Loucy (cell line): ENCODE results near the gene ROPN1B.
"Not testable (repeated sequence)": the region's sequence is repeated elsewhere in the genome, so short reads cannot be mapped to it uniquely, and the experiment has no call there.

Source experiments
- H2AFZ ChIP-seq: fragments of 200-600 bp; sonication (generic); 2 replicates; pipeline ENCODE4 v1.6.0; 2016; ENCODE audit warnings: antibody characterized with exemption, mild to moderate bottlenecking, low read length, moderate library complexity
- H3F3A ChIP-seq: fragments of 200-600 bp; 2 replicates; pipeline ENCODE4 v1.6.0; 2016; ENCODE audit warnings: antibody characterized with exemption, low read depth, mild to moderate bottlenecking
- H3K27me3 ChIP-seq: fragments of 200-600 bp; sonication (generic); 2 replicates; pipeline ENCODE4 v1.6.1; 2014; ENCODE audit warnings: low read length, mild to moderate bottlenecking; ENCODE audit not compliant: insufficient read depth, poor library complexity, severe bottlenecking
- H3K36me3 ChIP-seq: fragments of 200-600 bp; sonication (generic); 2 replicates; pipeline ENCODE4 v1.6.1; 2016; ENCODE audit warnings: low read length; ENCODE audit not compliant: insufficient read depth
- H3K4me1 ChIP-seq: fragments of 200-600 bp; sonication (generic); 2 replicates; pipeline ENCODE4 v1.5.1; 2014; ENCODE audit warnings: low read length, mild to moderate bottlenecking; ENCODE audit not compliant: insufficient read depth, poor library complexity, severe bottlenecking
- H3K4me2 ChIP-seq: fragments of 200-600 bp; sonication (generic); 2 replicates; pipeline ENCODE4 v1.6.0; 2014; ENCODE audit warnings: antibody characterized with exemption, low read length, low read depth, mild to moderate bottlenecking; ENCODE audit not compliant: poor library complexity, severe bottlenecking
- H3K4me3 ChIP-seq: fragments of 200-600 bp; sonication (generic); 2 replicates; pipeline ENCODE4 v1.5.1; 2014; ENCODE audit warnings: low read length, mild to moderate bottlenecking, mixed read lengths; ENCODE audit not compliant: poor library complexity, severe bottlenecking
- H3K79me2 ChIP-seq: fragments of 200-600 bp; sonication (generic); 2 replicates; pipeline ENCODE4 v1.6.1; 2014; ENCODE audit warnings: low read length; ENCODE audit not compliant: insufficient read depth
- H3K9ac ChIP-seq: fragments of 200-600 bp; sonication (generic); 2 replicates; pipeline ENCODE4 v1.6.0; 2014; ENCODE audit warnings: mild to moderate bottlenecking, low read depth, low read length, moderate library complexity; ENCODE audit not compliant: poor library complexity, severe bottlenecking
- H3K9me2 ChIP-seq: fragments of 200-600 bp; sonication (generic); replicated peaks from 2 replicates; pipeline ENCODE4 v1.6.1; 2016; ENCODE audit warnings: low read depth, low read length, mixed read lengths
- H3K9me3 ChIP-seq: fragments of 200-600 bp; sonication (generic); 2 replicates; pipeline ENCODE4 v1.6.1; 2014; ENCODE audit warnings: mild to moderate bottlenecking, antibody characterized with exemption, low read length, low read depth; ENCODE audit not compliant: insufficient read depth
- H4K20me1 ChIP-seq: fragments of 200-600 bp; sonication (generic); 2 replicates; pipeline ENCODE4 v1.6.0; 2014; ENCODE audit warnings: antibody characterized with exemption, low read length, mild to moderate bottlenecking; ENCODE audit not compliant: insufficient read depth, poor library complexity, severe bottlenecking
- EZH2phosphoT487 ChIP-seq: fragments of 200-600 bp; IDR thresholded peaks from 2 replicates; pipeline ENCODE4 v1.6.1; 2018; ENCODE audit warnings: antibody characterized with exemption, mild to moderate bottlenecking, moderate library complexity, borderline replicate concordance
- TF ChIP-seq, protein P1 (sequence below): fragments of 200-600 bp; sonication (generic); conservative IDR thresholded peaks from 2 replicates; pipeline ENCODE4 v1.5.1; 2014; ENCODE audit warnings: mild to moderate bottlenecking, antibody characterized with exemption, low read length

ROPN1B gene

GRCh38 chr3:125960066-125960424 lies 8.9 kb upstream of the ROPN1B start:
- no peaks in the 10 kb centered on the region for H3K4me1 ChIP-seq
- no peak overlapping the region for H3K9ac ChIP-seq
- H3F3A ChIP-seq: no peaks in the 10 kb centered on the region
- no peaks in the 10 kb centered on the region for H3K9me2 ChIP-seq
- H3K27me3 ChIP-seq: no peaks in the 10 kb centered on the region
- H3K9me3 ChIP-seq: no peaks in the 10 kb centered on the region
- no peak overlapping the region for H3K4me3 ChIP-seq
- TF ChIP-seq EZH2phosphoT487: no peak
- TF ChIP-seq, protein P1, sequence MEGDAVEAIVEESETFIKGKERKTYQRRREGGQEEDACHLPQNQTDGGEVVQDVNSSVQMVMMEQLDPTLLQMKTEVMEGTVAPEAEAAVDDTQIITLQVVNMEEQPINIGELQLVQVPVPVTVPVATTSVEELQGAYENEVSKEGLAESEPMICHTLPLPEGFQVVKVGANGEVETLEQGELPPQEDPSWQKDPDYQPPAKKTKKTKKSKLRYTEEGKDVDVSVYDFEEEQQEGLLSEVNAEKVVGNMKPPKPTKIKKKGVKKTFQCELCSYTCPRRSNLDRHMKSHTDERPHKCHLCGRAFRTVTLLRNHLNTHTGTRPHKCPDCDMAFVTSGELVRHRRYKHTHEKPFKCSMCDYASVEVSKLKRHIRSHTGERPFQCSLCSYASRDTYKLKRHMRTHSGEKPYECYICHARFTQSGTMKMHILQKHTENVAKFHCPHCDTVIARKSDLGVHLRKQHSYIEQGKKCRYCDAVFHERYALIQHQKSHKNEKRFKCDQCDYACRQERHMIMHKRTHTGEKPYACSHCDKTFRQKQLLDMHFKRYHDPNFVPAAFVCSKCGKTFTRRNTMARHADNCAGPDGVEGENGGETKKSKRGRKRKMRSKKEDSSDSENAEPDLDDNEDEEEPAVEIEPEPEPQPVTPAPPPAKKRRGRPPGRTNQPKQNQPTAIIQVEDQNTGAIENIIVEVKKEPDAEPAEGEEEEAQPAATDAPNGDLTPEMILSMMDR: no peak
- H3K4me2 ChIP-seq: no peak overlapping the region
- H4K20me1 ChIP-seq: no peaks in the 10 kb centered on the region
- no peak overlapping the region for H2AFZ ChIP-seq
- no peaks in the 10 kb centered on the region for H3K36me3 ChIP-seq
- no peaks in the 10 kb centered on the region for H3K79me2 ChIP-seq

- Histone ChIP-seq H3K4me1 (no peaks in the 10 kb centered on the region), H2AFZ (no peak overlapping the region), H3K4me3 (no peak overlapping the region), H3K27me3 (no peaks in the 10 kb centered on the region), H3K4me2 (no peak overlapping the region), H3K36me3 (no peaks in the 10 kb centered on the region), H3K9me2 (no peaks in the 10 kb centered on the region), H4K20me1 (no peaks in the 10 kb centered on the region), H3F3A (no peaks in the 10 kb centered on the region), H3K79me2 (no peaks in the 10 kb centered on the region), H3K9ac (no peak overlapping the region), H3K9me3 (no peaks in the 10 kb centered on the region)
- TF ChIP-seq EZH2phosphoT487: no peak
- TF ChIP-seq, protein P1: no peak
Measured at GRCh38 chr3:125960456-125961288, 8.3 kb upstream of the ROPN1B start.

DNA sequence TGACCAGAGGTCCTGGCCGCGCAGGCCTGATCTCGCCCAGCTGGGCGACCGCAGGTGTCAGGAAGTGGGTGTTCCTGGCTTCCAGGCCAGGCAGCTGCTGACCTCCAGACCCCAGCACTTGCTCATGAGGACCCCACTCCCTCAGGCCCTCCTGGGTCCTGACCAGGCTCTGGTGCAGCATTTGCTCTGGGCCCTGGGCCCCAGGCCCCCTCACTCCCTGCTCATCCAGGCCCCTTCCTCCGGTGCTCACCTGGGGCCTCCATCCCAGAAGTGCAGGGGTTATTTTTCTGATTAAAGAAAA lies 7.7 kb upstream of the ROPN1B start:
- Histone ChIP-seq H4K20me1 (no peaks in the 10 kb centered on the region), H2AFZ (no peak overlapping the region), H3K9me3 (no peaks in the 10 kb centered on the region), H3K9ac (no peak overlapping the region), H3K27me3 (no peaks in the 10 kb centered on the region), H3K4me3 (no peak overlapping the region), H3F3A (no peaks in the 10 kb centered on the region), H3K9me2 (no peaks in the 10 kb centered on the region), H3K36me3 (no peaks in the 10 kb centered on the region), H3K79me2 (no peaks in the 10 kb centered on the region), H3K4me2 (no peak overlapping the region), H3K4me1 (no peaks in the 10 kb centered on the region)
- TF ChIP-seq EZH2phosphoT487: no peak
- TF ChIP-seq, protein P1: no peak

DNA sequence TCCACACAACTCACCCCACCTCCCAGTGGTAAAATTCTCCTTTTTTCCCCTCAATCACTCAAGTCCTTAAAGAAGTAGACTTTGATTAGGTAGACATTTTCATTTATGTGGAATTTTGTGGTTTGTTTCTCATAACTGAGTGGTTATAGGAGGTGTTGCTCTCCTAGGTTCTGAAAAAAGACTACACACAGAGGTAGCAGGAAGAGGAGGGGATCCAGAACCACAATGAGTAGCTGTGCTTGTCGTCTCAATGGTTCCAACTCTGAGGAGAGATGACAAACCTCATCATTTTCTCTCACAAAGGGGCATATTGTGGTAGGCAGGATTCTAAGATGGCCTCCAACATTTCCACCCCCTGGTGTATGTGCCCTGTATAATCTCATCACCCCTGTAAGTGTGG lies 5.1 kb upstream of the ROPN1B start:
- H3K9me3 ChIP-seq, H3K9ac ChIP-seq, H2AFZ ChIP-seq, H4K20me1 ChIP-seq, H3F3A ChIP-seq, H3K27me3 ChIP-seq, H3K79me2 ChIP-seq, H3K4me2 ChIP-seq, H3K4me3 ChIP-seq, H3K4me1 ChIP-seq, H3K36me3 ChIP-seq, H3K9me2 ChIP-seq: not testable (repeated sequence)
